ENCODE data around the gene AMACR. TPM values are rescaled to one million over a fixed set of nuclear protein-coding genes. Genes with fewer than 3 reads are reported as not detected.
"Not testable (repeated sequence)": the region's sequence is repeated elsewhere in the genome, so short reads cannot be mapped to it uniquely, and the experiment has no call there.

AMACR gene
- total RNA-seq, 1 donor from 2014 or later = 13.5 TPM

DNA sequence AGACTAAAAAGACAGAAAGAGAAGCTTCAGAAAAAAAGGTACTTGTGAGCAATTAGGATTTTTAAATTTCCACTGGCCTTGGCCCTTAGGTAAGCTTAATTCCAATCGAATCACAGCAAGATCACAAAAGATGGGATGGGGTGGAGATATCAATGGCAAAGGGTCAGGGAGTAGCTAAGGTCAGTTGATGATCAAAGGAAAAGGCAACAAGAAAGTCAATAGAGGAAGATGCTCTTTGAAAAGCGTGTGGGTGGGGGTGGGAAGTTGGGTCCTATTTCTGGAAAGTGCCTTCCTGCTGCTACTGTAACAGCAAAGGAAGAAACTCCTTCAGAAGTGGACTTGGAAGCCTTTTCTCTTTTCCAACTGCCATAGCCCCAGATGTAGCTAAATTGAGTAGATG lies 27.9 kb upstream of the AMACR start:
- no peak for ATAC-seq

DNA sequence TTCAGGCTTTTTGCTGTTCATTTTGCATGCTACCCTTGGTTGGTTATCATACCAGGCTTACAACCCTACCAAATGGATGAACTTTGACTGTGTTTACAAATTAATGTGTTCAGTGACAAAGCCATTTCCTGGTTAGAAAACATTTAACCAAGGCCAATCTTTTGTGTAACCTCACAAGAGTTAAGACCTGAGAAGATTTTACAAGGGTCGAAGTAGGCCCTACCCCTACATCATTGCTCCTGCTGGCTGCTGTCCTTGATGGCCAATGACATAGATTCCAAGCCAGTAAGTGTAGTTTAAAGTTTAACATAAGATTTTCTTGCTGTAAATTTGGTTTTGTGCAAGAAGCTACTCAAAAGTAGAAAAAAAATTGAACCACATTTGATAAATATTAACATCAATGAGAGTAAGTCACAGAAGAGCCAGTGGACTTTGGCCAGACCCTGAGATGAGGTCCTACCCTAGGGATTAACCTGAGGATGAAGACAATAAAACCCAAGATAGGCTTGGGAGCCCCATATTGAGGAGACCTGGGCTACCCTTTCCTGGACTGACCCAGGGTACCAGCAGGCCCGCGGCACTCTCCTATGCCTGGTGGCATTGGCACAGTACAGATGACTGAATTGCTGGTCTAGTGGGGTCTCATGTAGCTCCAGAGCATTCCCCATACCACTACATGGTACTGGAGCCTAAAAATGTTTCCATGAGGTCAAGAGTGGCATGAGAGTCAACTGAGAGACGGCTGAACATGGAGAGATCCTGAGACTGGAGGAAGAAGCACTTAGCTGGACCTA lies 26.9 kb upstream of the AMACR start:
- no peak for ATAC-seq

GRCh38 chr5:34031966-34032365 lies 24.1 kb upstream of the AMACR start:
- no peak for ATAC-seq

DNA sequence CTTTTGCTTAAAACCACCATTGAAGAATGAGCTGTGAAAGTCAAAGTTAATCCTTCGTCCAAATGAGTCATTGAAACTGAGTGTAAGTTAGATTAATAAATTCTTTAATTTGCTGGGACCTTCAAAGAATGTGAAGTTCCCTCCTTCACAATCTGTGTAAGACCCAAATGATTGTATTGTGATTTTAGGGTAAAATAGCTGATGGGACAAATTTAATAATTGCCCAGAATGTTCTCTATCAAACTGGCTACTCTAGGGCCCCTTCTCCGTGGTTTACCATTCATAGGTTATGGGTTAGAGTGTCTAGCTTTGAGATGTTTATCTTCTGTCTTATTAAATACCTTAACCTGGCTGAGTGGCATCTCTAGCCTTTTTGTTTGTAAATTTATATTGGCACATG lies 23.3 kb upstream of the AMACR start:
- ATAC-seq = no peak

GRCh38 chr5:34030585-34030984 lies 22.7 kb upstream of the AMACR start:
- ATAC-seq = not testable (repeated sequence)

DNA sequence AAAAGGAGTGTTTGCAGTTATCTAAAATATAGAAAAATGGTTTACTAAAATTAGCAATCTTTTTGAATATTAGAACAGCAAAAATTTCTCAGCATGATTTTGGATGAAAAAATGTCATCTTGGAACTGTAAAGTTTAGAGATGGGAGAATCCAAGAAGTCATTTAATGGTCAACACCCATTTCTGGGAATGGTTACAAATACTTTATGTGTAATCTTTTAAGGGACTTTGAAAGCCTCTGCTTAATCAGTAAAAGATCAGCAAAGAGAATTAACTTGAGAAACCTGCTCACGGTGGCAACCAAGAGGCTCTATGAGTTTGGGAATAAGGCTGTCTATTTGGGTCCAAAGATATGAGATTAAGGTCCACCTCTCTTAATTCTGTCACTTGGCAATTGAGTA lies 22.2 kb upstream of the AMACR start:
- no peak for ATAC-seq

- ATAC-seq = no peak
Observed at GRCh38 chr5:34028349-34028748, 20.5 kb upstream of the AMACR start.

GRCh38 chr5:34026089-34026761 lies 18.4 kb upstream of the AMACR start:
- ATAC-seq = no peak

GRCh38 chr5:34022121-34022705 lies 14.4 kb upstream of the AMACR start:
- no peak for ATAC-seq

DNA sequence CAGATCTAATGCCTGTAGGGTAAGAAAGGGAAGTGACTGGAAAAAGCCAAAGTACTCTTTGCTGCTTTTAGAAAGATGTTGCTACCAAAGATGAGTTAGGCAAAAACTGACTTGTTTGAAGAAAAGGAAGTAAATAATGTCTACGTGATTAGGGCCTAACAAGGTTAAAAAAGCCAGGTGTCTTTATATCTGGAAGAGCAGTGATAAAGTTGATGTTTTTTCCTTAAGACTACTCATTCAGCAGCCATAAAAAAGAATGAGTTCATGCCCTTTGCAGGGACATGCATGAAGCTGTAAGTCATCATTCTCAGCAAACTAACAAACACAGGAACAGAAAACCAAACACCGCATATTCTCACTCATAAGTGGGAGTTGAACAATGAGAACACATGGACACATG lies 13.5 kb upstream of the AMACR start:
- ATAC-seq = no peak

GRCh38 chr5:34020726-34021125 lies 12.9 kb upstream of the AMACR start:
- ATAC-seq = no peak

DNA sequence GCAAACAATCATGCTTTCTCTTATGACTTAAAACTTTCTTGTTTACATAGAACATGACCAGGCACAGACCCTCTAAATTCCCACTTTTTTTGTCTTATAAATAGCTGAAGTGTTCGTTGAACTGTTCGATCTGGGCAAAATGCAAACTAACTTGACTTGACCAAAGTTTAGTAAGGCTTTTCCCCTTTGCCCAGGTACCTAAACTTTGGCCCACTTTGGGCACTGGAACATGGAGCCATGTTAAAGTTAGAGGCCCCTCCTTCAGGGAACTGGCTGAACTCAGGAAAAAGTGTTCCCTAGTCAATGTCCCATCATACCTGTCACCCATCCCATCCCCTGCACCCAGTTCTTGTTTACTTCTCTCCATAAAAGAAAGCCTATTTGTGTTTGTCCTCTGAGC lies 9.4 kb upstream of the AMACR start:
- ATAC-seq = no peak

- no peak for ATAC-seq
Observed at GRCh38 chr5:34016750-34017149, 8.9 kb upstream of the AMACR start.

GRCh38 chr5:34016222-34016621 lies 8.4 kb upstream of the AMACR start:
- ATAC-seq = no peak

GRCh38 chr5:34015120-34015822 lies 7.4 kb upstream of the AMACR start:
- no peak for ATAC-seq

GRCh38 chr5:34014626-34015025 lies 6.8 kb upstream of the AMACR start:
- ATAC-seq = peak; percentile 51

- peak; percentile 82 for ATAC-seq
Observed at GRCh38 chr5:34013547-34013946, 5.7 kb upstream of the AMACR start.

DNA sequence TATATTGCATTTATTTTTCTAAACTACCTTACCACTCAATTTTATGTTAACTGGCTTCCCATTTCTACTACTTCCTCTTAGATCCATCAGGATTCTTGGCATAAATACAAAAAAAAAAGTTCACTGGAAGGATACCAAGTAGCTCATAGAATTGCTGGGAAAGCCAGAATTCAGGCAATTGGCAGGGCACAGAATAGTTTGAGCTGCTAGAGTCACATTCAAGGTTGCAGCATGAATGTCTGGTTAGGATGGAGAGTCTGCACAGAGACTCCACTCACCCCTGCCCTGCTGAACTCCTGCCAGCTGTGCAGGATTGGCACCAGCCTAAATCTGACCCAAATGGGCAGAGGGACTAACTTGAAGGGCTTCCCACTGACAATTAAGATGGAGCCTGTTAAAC lies 4.9 kb upstream of the AMACR start:
- peak; percentile 24 for ATAC-seq

GRCh38 chr5:34011536-34011935 lies 3.7 kb upstream of the AMACR start:
- no peak for ATAC-seq

DNA sequence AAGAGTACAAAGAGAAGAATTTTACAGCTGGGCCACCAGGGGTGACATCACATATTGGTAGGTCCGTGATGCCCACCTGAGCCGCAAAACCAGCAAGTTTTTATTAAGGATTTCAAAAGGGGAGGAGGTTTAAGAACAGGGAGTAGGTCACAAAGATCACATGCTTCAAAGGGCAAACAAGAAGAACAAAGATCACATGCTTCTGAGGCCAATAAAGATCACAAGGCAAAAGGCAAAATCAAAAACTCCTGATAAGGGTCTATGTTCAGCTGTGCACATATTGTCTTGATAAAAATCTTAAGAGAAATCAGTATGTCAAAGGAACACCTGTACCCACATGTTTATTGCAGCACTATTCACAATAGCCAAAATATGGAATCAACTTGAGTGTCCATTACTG lies 2.3 kb upstream of the AMACR start:
- ATAC-seq = not testable (repeated sequence)

GRCh38 chr5:34009610-34010009 lies 1.8 kb upstream of the AMACR start:
- ATAC-seq = no peak

GRCh38 chr5:34008802-34009201 lies 952 bp upstream of the AMACR start:
- ATAC-seq = no peak

DNA sequence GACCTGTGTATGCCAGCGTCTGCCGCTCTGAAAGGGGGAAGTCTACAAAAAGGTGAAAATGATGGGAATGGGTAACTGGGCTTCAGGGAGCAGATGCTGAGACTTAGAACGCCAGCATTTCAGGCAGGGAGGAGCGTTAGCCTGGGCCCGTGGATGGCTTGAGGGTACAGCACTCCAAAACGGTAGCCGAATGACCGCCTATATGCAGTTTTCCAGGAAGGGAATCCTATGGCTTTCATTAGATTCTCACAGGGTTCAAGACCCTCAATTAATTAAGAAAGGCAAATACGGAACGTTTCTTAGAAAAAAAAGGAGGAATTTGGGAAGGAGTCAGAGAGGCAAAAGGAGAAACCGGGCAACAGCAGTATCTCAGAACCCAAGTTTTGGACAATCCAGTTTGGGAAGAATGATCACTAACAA lies 639 bp downstream of the AMACR start:
- no peak for ATAC-seq

Measured in esophagus mucosa (tissue), 1 donor.